Body of pancreas (tissue), 4 donors: ENCODE data around the gene GPC1. TPM values are rescaled to one million over a fixed set of nuclear protein-coding genes. Genes with fewer than 3 reads are reported as not detected.
A peak's percentile ranks its signal among the peaks of the same experiment; 100 is the strongest.
"Not testable (repeated sequence)": the region's sequence is repeated elsewhere in the genome, so short reads cannot be mapped to it uniquely, and the experiment has no call there.

Experiments
- ATAC-seq: fragments of 150-250 bp; one replicate; pipeline ENCODE4 v1.9.1; 2016
- DNase-seq, 4 donors: peaks; one replicate each; pipeline ENCODE4 v3.0.0-alpha.2; 2019
- H3K27ac ChIP-seq, 4 donors: fragments of 200-600 bp; sonication (generic); 1 replicate in 3 of 4; 2 replicates in 1 of 4; pipeline versions ENCODE4 v1.5.1 to v1.6.1; 2016 to 2019; ENCODE audit warnings: mild to moderate bottlenecking in 1 of 4, mixed read lengths in 1 of 4, moderate library complexity in 1 of 4
- H3K27me3 ChIP-seq, 2 donors: fragments of 200-600 bp; sonication (generic); one replicate each; pipeline ENCODE4 v1.6.0; 2016; ENCODE audit warnings: mild to moderate bottlenecking in 1 of 2
- H3K36me3 ChIP-seq, 2 donors: fragments of 200-600 bp; sonication (generic); replicated peaks in 1 of 2; 2 replicates each; pipeline ENCODE4 v1.5.1; 2016; ENCODE audit warnings: low read depth in 2 of 2; ENCODE audit not compliant: insufficient read depth in 1 of 2
- H3K4me1 ChIP-seq: fragments of 200-600 bp; sonication (generic); one replicate; pipeline ENCODE4 v1.6.0; 2016
- H3K4me3 ChIP-seq, 2 donors: fragments of 200-600 bp; sonication (generic); 1 replicate in 1 of 2; 2 replicates in 1 of 2; pipeline ENCODE4 v1.5.1; 2016 to 2019
- H3K9me3 ChIP-seq, 3 donors: fragments of 200-600 bp; sonication (generic); 1 replicate in 2 of 3; 2 replicates in 1 of 3; pipeline ENCODE4 v1.5.1; 2016
- POLR2A ChIP-seq, 3 donors: fragments of 450-650 bp; IDR thresholded peaks; one replicate each; pipeline ENCODE4 v1.6.1; 2016; ENCODE audit warnings: antibody characterized with exemption in 3 of 3, mild to moderate bottlenecking in 2 of 3
- WGBS, 2 donors: methylation state at CpG; one replicate each; pipeline ENCODE4 v1.1.5; 2017; 5-methylcytosine and 5-hydroxymethylcytosine counted together
- intact Hi-C: fragments of 100-400 bp; cut with DNase I; formaldehyde crosslinking; loops from one replicate; pipeline ENCODE4 v1.15.1; 2023
- total RNA-seq, 2 donors: library from RNA; depleted of rRNA; stranded (reverse); fragments of >200 nt; gene quantifications; one replicate each; pipeline ENCODE4 v1.1.0, GENCODE V29; 2016
- TF ChIP-seq, protein P1 (sequence below), 7 experiments: fragments of 450-650 bp in 4 of 7; fragments of 200-600 bp in 3 of 7; sonication (generic) in 3 of 7; IDR thresholded peaks; one replicate each; pipeline ENCODE4 v1.5.1; 2016 to 2019; ENCODE audit warnings: antibody characterized with exemption in 7 of 7

Gene GPC1
- total RNA-seq, 2 donors from 2014 or later: 23.3 to 30.7 TPM

DNA sequence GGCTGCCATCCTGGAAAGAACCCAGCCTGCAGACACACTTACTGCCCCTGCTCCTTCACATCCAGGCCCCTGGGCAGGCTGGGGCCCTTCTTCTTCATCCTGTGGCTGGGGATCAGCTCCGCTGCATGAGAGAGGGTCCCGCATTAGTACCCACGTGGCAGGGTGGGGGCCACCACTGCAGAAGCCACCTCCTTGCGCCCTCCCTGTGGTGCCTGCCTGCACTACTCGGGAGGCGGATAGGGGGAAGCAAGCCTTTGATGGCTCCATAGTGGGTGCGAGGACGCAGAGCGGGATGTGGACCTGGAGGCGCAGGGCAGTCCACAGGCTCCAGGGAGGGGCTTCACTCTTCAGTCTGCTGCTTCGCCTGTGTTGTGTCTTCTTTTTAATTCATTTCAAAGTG lies 46.7 kb downstream of the GPC1 start:
- Histone ChIP-seq H3K9me3 (peaks cover 0 to 1% (median 0%) of the 10 kb centered on the region in 3 donors), H3K4me1 (no peaks in the 10 kb centered on the region), H3K27ac (no peak overlapping the region), H3K36me3 (no peaks in the 10 kb centered on the region), H3K4me3 (no peak overlapping the region), H3K27me3 (no peaks in the 10 kb centered on the region)
- ATAC-seq (no peak), DNase-seq (peak in 1 of 4 donors; percentile 4)
- intact Hi-C loops: no loop called here
- WGBS, 2 donors: 91% methylated on average over 10 to 11 of the region's 11 CpGs
- TF ChIP-seq, protein P1, sequence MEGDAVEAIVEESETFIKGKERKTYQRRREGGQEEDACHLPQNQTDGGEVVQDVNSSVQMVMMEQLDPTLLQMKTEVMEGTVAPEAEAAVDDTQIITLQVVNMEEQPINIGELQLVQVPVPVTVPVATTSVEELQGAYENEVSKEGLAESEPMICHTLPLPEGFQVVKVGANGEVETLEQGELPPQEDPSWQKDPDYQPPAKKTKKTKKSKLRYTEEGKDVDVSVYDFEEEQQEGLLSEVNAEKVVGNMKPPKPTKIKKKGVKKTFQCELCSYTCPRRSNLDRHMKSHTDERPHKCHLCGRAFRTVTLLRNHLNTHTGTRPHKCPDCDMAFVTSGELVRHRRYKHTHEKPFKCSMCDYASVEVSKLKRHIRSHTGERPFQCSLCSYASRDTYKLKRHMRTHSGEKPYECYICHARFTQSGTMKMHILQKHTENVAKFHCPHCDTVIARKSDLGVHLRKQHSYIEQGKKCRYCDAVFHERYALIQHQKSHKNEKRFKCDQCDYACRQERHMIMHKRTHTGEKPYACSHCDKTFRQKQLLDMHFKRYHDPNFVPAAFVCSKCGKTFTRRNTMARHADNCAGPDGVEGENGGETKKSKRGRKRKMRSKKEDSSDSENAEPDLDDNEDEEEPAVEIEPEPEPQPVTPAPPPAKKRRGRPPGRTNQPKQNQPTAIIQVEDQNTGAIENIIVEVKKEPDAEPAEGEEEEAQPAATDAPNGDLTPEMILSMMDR (IDR thresholded peaks at IDR 0.05): no peak
- no peak for TF ChIP-seq POLR2A (IDR thresholded peaks at IDR 0.05)

DNA sequence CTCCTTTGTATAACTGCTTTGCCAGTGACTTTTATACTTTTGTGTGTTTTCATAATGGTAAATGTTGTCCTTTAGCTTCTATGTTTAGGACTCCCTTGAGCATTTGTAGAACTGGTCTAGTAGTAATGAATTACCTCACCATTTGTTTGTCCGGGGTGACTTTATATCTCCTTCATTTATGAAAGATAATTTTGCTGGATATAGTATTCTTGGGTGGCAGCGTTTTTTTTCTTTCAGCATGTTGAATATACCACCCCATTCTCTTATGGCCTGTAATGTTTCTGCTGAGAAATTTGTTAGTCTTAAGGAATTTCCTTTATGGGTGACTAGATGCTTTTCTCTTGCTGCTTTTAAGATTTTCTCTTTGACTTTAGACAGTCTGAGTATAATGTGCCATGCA lies 56.0 kb downstream of the GPC1 start:
- Histone ChIP-seq H3K27ac (no peak overlapping the region), H3K4me3 (no peak overlapping the region), H3K27me3 (no peaks in the 10 kb centered on the region), H3K36me3 (no peaks in the 10 kb centered on the region), H3K9me3 (peaks cover 0 to 9% (median 0%) of the 10 kb centered on the region in 3 donors), H3K4me1 (no peaks in the 10 kb centered on the region)
- ATAC-seq: no peak
- WGBS, 2 donors: 81 to 88% methylated on average over 2 of the region's 2 CpGs
- TF ChIP-seq POLR2A (IDR thresholded peaks at IDR 0.05): no peak
- TF ChIP-seq, protein P1 (IDR thresholded peaks at IDR 0.05): no peak
- DNase-seq: no peak
- intact Hi-C loops: no loop called here

DNA sequence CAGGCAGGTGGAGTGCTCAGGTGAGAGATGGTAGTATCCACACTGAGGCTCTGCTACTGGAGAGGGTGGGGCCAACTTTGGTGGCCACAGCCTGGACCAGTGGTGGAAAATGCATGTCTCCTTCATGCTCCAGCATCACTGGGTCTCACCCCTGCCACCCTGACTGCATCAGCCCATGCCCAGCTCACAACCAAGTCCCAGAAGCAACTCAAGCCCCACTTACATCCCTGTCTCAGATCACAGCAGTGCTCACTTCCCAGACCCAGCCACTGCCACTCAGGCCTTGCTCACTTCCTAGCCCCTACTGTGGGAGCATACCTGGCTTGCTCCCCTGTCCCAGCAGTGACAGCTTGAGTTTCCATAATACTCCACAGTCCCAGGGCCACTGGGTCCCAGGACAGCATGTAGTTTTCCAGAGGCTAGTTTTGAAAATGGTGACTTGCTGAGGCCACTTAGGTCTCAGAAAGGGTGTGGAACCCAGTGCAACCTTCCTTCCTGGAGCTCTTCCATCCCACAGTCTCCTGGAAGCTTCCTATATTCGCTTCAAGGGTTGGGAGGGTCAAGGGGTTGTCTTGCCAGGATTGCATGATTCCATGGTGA lies 58.8 kb downstream of the GPC1 start:
- peaks cover 0 to 2% (median 0%) of the 10 kb centered on the region in 3 donors for H3K9me3 ChIP-seq
- 100% methylated on average over 1 of the region's 1 CpG for WGBS, 2 donors
- H3K4me3 ChIP-seq: no peak overlapping the region
- no peaks in the 10 kb centered on the region for H3K27me3 ChIP-seq
- peak in 1 of 4 donors; percentile 2 for DNase-seq
- intact Hi-C loops: no loop called here
- no peaks in the 10 kb centered on the region for H3K4me1 ChIP-seq
- TF ChIP-seq POLR2A (IDR thresholded peaks at IDR 0.05): no peak
- TF ChIP-seq, protein P1 (IDR thresholded peaks at IDR 0.05): no peak
- no peaks in the 10 kb centered on the region for H3K36me3 ChIP-seq
- no peak overlapping the region for H3K27ac ChIP-seq
- no peak for ATAC-seq

DNA sequence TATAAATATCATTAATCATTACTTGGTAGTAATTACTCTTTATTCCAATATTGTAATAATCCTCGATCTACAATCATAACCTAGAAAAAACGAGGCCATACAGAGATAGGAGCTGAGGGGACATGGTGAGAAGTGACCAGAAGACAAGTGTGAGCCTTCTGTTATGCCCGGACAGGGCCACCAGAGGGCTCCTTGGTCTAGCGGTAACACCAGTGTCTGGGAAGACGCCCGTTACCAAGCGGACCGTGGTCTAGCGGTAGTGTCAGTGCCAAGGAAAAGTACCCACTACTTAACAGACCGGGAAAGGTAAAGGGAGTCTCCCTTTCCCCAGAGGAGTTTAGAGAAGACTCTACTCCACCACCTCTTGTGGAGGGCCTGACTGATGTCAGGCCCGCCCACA lies 59.5 kb downstream of the GPC1 start:
- H3K27me3 ChIP-seq, H3K4me1 ChIP-seq, intact Hi-C loops, H3K4me3 ChIP-seq, H3K27ac ChIP-seq, H3K9me3 ChIP-seq, ATAC-seq, H3K36me3 ChIP-seq: not testable (repeated sequence)
- 80 to 93% methylated on average over 11 of the region's 11 CpGs for WGBS, 2 donors
- peak in 2 of 4 donors; percentile 10 to 23 for DNase-seq

DNA sequence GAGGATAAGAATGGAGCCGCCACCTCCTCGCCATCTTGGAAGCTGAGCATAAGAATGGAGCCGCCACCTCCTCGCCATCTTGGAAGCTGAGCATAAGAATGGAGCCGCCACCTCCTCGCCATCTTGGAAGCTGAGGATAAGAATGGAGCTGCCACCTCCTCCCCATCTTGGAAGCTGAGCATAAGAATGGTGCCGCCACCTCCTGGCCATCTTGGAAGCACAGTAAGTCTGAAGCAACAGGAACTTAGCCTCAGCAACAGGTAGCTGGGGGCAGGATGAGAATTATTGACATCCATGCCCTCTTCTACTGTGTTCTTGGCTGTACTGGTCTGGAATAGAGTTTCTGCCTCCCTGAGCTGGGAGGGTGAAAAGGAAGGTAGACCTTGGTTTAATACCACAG lies 61.6 kb downstream of the GPC1 start:
- WGBS, 2 donors: 87 to 95% methylated on average over 7 of the region's 7 CpGs
- ATAC-seq, H3K4me3 ChIP-seq, H3K27me3 ChIP-seq, H3K4me1 ChIP-seq, intact Hi-C loops, H3K36me3 ChIP-seq, H3K27ac ChIP-seq, H3K9me3 ChIP-seq: not testable (repeated sequence)
- DNase-seq: peak in 1 of 4 donors; percentile 5
